ENCODE data around the gene SPART. TPM values are rescaled to one million over a fixed set of nuclear protein-coding genes. Genes with fewer than 3 reads are reported as not detected.
"Not testable (repeated sequence)": the region's sequence is repeated elsewhere in the genome, so short reads cannot be mapped to it uniquely, and the experiment has no call there.

Gene SPART
- total RNA-seq, 1 donor from 2014 or later = 101 TPM

DNA sequence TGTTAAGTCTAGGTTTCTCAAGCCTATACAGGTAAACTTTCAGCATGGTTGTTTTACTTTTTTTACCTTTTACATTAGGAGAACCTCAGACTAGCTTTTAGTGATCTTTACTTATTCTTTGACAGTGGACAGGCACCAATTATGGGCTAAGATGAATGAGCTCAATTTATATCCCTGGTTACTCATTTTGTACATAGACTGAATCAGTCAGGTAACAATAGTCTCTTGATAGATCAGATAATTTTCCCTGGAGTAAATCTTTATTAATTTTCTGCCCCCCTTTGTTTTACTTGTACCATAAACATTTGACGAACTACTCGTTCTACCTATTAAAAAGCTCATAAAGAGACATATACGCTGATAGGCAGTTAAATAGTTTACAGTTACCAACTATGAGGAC is 22.8 kb downstream of the SPART start:
- DNase-seq (ENCODE audit: low spot score) = no peak

DNA sequence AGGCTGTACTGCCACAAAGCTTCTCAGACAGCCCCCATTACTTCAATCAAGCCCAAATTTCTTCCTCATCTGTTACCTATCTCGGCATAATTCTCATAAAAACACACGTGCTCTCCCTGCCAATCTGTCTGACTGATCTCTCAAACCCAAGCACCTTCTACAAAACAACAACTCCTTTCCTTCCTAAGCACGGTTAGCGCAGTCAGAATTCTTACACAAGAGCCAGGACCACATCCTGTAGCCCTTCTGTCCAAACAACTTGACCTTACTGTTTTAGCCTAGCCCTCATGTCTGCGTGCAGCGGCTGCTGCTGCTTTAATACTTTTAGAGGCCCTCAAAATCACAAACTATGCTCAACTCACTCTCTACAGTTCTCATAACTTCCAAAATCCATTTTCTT is 26.4 kb downstream of the SPART start:
- DNase-seq (ENCODE audit: low spot score) = not testable (repeated sequence)

DNA sequence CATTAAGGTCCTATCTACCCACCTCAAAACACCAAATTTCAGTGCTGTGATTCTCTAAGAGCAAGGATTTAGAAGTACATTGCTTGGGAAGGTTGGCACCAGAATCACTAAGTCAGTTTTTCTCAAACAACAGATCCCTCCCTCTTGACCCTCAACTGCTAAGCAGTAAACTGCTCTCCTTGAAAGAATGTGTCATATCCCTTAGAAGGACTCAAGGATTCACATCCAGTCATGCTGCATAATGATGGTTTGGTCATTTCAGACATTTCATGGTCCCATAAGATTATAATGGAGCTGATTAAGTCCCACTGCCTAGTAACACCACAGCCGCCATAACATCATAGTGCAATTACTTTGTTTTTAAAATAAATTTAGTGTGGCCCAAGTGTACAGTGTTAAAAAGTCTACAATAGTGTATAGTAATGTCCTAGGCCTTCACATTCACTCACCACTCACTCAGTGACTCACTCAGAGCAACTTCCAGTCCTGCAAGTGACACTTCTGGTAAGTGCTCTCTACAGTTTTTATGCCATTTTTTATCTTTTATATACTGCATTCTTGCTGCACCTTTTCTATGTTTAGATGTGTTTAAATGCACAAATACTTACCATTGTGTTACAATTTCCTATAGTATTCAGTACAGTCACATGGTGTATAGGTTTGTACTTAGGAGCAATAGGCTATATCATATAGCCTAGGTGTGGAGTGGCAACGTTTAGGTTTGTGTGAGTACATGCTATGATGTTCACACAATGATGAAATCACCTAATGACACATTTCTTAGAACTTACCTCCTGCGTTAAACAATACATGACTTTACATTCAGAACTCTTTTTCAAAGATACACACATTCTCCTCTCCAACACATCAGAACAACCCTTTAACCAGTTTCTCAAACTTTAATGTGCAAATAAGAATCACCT is 32.9 kb downstream of the SPART start:
- no peak for DNase-seq (ENCODE audit: low spot score)

DNA sequence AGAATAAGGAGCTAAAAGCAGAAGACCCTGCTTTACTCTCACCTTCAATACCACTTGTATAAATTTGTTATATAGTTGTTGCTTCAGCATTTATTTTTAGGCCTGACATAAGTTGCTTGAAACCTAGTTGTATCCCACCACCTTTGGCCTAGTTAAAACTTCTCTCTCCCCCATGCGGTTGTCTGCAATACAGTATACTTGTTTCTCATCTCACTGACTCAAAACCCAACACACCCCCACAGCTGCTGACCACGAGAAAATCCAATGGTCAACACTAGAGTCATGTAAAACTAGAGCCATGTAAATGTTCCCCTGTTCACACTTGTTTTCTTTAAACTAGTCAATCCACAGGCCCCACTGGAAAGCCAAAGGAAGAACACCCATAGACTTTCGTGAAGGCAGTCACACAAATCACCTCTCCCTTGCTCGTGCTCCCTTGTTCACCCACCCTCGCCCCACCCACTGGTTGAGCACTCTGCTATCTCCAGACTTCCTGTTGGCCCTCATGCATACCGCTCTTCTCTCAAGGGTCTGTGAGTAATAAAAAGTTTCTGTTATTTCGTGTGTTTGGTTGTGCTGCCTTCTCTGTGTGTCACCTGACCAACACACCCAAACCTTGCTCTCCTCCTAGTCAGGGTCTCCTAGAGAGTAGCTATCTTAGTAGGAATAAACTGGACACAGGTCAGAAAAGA is 35.6 kb downstream of the SPART start:
- no peak for DNase-seq (ENCODE audit: low spot score)

DNA sequence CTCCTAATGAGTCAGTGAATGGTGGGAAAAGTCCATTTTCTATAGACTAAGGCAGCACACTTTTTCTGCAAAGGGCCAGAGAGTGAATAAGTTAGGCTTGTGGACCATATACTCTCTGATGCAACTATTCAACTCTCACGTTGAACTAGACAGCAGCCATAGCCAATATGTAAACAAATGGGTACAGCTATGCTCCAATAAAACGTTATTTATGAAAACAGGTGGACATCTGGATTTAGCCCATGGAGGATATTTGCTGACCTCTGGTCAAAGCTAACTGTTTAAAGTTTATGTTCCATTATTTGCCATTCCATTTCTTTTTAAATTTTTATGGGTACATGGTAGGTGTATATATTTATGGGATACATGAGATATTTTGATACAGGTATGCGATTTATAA is 43.9 kb downstream of the SPART start:
- no peak for DNase-seq (ENCODE audit: low spot score)

DNA sequence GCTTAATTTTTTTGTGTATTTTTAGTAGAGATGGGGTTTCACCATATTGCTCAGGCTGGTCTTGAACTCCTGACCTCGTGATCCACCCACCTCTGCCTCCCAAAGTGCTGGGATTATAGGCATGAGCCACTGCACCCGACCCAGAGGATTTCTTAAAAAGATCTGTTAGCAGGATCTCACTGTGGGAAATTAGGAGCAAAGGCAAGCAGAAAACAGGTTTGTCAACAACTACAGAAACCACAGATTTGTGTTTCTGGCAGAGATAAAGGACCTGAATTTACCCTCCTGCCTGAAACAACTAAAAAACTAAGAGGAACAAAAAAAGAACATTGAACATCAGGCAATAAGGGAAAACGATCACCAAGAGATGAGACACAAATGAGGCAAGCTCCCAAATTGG is 46.7 kb downstream of the SPART start:
- not testable (repeated sequence) for DNase-seq (ENCODE audit: low spot score)

DNA sequence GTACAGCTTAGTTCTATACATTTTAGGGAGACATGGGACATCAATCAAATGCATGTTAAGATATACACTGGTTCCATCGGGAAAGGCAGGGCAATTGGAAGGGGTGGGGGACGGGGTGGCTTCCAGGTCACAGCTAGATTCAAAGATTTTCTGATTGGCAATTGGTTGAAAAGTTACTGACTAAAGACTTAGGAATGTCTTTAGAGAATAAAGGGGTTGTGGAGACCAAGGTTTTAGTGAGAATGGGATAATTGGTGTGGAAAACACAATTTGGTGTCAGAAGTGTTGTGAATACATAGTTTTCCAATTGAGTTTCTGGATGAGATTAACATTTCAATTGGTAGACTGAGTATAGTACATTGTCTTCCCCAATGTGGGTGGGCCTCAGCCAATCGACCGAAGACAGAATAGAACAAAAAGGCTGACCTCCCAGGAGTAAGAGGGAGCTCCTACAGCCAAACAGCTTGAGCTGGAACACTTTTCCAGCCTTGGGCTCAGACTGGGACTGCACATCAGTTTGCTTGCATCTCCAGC is 47.6 kb downstream of the SPART start:
- DNase-seq (ENCODE audit: low spot score) = no peak

DNA sequence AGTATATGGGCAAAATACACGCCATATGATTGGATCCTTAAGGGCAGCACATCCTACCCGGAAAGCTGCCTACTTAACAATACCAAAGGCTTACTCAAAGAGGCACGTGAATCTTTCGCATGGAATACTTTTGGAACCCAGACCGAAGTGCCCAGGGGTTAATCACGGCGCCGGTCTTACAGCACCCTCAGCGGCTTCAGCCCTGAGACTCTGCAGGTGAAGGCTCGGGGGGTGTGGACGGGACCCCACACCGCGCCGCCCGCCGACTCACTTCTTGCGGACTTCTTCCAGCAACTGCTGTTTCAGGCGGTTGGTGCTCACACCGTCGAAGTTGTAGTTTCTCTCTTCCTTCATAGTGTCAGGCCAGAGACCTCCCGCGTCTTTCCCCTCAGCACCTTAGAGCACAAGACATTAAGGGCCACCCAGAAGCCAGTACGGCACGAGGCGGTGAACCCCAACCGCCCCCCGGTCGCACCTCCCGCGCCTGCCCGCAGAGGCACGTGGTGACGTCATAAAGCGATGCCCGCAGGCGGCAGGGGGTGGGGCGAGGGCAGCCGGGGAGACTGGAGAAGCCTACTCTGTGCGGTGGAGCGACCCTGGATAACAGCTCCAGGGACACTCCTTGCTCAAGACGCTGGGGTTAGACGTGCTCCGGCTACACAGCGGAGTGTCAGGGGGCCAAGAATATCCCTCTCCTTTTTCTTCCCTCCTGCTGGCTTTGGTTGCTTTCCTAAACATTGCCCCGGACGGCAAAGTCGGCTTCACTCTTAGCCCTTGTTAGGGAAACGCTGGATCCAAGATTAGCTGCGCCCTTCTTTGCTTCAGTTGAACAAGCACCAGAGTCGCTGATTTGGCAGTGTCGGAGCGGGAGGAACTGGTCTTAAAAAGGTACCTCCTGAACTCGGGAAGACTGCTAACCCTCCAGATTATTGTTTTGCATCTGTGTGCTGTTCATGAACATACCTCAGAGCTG is 48.5 kb downstream of the SPART start, which contains the start of gene CCDC169:
TSS of gene CCDC169 (minus strand) at position 449 of the 973 bp plus-strand sequence. CDS start at position 354, 95 bp downstream.
- no peak for DNase-seq (ENCODE audit: low spot score)

DNA sequence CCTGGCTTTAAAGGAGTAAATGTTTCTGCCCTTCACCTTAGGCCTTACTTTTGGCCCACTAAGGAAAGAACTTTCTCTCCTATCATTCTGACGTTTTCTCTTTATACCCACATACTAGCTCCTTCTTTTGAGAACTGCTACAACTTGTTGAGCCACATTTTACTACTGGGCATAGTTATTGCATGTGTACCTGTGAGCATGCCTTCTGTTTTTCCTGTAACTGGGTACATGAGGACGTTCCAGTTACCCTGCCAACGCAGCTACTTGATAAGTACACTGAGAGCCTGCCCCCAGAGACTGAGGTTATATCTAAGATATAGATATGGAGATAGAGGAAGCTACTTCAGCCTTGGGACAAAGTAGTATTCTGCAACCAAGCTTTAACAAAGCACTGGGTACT is 52.1 kb downstream of the SPART start:
- no peak for DNase-seq (ENCODE audit: low spot score)

DNA sequence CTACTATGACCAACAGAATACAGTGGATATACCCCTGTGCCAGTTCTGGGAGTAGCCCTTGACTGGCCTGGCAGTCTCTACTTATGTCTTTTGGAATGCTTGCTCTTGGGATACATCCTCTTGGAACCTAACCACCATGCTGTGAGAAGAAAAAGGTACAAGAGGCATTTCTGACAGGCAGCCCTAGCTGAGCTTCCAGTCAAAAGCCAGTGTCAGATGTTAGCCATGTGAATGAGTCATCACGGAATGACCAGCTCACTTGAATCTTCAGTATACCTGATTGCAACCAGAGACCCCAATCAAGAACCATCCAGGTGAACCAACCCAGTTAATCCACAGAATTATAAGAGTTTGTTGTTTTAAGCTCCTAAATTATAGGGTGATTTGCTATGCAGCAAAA is 52.7 kb downstream of the SPART start:
- DNase-seq (ENCODE audit: low spot score) = no peak

DNA sequence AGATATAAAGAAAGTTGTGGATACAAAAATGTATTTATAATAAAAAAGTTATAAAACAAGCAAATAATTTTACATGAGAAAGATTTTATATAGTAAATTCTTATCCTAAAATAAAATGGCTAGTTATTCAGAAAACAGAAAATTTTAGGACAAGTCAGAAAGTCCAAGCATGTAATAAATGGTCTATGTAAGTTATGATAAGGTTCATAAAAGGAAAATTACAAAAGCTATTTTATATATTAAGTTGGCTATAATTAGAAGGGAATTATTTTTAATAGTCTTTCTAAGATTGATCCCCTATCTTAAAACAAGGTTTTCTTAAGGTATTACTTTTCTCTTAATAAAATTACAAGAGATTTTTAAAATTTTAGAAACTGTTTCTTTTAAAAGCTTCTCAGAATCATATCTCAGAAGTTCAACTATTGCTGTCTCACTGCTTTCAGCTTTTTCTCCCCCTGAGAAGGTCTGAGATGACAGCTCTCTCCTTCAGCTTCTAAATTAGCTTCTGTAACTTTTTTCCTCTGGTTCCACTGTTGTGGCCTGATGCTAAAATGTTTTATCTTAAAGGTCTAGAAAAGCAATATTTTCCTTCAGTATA is 57.3 kb downstream of the SPART start:
- no peak for DNase-seq (ENCODE audit: low spot score)

DNA sequence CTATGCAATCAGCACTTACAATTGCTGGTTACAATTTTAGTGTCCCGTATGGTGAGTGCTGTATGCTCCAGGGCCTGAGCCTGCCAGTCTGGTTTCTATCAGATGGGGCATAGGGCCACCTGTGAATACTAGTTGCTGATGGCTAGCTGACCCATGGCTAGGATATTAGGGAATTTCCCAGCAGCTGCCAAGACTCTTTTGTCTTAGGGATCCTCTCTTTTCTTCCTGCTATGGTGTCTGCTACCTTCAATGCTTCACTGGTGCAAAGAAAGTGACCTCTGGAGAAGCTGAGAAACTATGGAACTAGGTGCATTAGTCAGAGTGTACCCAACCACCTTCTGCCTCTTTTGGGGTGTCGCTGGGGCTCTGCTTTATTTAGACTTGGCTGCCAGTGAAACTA is 60.2 kb downstream of the SPART start:
- no peak for DNase-seq (ENCODE audit: low spot score)

DNA sequence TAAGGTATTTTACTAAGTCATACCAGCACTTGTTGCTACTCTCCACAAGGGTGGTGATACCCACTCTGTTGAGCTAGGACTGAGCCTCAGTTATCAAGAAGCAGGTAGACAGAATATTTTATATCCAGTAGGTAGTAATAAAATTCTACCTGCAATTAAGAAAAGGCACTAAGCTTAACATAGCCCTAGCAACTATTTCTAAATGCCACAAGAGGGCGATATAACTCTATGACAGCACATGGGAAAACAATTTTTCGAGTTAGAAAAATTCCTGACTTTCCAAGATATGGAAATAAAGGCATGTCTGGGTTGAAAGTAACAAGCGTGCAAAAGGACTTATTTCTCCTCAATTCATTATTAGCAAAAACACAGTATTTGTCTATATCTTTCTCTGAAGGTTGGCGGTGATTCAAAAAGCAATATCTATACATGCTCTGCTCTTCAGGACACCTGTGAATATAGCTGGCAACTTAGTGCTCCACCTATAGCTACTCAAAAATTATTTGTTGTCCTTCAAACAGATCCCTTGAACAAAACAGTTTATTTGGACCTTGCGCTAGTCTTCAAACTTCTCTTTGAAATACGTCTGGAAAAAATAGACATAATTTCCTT is 63.3 kb downstream of the SPART start:
- no peak for DNase-seq (ENCODE audit: low spot score)

DNA sequence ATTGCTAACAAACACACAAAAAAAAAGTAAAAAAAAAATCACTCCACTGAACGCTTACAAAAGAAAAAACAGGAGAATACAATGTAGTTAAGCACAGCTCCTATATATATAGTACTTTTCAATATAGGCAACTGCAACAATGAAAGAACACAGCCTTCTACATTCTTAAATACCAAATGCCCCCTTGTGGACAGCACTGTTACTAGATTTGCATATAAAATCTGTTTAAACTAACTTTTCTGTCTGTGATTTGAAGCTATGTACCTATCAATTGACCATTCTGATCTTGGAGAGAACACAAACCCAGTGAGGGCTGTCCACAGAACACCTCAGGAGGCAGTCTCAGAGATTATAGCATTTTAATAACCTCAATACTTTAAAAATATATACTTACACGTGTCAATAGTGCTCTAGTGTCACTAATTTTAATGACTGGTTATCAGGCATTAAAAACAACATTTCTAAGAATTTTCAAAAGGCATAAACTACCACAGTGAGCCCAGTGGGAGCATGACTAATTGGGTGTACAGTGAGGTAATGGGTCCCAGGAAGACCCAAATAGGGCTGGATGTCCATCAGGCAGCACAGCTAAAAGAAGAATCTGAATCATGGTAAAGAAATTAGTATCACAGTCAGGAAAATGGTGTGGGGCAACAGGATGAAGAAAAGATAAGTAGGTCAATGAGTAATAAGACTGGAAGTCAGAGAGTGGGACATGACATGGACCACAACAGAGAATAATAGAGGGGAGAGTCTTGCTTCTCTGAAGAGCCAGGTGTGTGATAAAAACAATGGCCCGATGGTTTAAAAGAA is 70.8 kb downstream of the SPART start:
- no peak for DNase-seq (ENCODE audit: low spot score)

DNA sequence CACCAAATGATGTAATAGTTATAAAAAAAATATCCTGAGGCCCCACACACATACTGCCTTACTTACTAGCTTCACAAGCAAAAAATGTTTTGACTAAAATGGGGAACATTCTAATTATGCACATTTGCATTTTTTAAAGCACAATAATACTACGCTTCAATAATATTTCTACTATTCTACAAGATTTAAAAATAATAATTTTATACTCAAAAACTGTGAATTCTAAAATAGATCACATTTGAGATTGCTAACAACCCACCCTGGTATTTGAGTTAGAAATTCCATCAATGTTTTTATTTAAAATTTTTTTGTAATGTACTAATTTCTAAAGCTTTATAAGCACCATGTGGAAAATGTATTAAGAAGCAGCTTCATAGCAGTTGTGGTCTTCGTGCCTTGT is 72.8 kb downstream of the SPART start:
- no peak for DNase-seq (ENCODE audit: low spot score)

DNA sequence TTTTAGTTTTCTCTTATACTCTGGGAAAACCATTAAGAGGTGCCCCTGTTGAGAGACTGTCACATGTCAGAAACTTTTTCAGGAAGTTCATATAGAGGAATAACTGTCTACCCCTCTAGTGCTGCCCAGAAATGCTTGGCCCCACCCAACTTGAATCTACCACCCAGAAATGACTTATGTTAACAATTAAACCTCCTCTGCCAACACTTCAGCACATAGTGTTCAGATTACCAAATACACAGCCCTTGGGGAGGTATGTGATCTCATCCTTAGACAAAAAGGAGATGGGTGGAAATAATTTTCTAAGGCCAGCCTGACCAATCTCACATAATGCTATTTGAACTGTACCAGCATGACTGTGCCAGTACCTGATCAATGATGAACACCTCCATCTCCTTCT is 84.2 kb downstream of the SPART start:
- DNase-seq (ENCODE audit: low spot score) = no peak

DNA sequence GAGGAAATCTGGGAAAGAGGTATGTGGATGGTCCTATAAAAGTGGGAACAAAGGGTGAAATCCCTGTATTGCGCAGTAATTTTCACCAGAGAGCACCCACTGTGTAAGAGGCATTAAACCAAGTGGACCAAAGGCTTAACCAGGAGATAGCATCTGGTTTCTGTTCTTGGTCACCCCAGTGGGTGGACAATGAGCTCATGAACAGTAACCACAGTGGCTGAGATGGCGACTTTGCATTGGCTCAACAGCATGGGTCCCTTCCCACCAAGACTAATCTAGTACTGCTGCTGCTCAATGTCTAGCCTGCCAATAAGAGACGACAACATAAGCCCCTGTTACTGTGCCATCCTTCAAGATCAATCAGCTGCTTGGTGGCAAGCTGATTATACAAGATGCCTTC is 85.2 kb downstream of the SPART start:
- DNase-seq (ENCODE audit: low spot score) = no peak

DNA sequence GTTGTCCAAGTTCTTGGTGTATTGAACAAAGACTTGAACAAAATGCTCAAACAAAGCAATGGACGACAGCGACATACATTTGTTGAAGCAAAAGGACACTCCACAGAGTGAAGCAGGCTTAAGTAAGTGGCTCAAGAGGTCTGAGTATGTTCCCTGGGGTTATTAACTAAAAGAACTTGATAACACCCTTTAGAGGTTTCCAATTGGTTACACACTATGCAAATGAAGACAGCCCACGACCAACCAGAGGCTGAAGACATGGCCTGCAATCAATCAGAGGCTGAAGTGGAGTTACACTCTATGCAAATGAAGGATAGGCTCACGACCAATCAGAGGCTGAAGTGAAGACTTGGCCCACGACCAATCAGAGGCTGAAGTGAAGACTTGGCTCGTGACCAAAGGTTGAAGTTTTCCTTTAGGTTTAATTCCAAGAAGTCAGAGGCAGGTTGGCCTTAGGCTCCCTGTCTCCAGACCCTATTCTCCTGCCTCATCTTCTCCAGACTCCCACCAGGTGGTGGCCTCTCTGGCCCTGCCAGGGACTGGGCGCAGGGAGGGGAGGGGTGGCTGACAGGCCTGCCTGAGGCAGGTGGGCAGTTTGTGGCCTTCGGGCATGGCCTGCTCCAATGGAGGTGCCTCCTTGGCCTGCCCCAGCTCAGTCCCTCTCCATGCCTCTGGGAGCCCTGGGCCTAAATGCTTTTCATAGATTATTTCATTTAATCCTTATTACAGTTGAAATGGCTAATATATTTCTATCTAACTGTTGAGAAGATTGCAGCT is 86.6 kb downstream of the SPART start:
- DNase-seq (ENCODE audit: low spot score) = no peak

DNA sequence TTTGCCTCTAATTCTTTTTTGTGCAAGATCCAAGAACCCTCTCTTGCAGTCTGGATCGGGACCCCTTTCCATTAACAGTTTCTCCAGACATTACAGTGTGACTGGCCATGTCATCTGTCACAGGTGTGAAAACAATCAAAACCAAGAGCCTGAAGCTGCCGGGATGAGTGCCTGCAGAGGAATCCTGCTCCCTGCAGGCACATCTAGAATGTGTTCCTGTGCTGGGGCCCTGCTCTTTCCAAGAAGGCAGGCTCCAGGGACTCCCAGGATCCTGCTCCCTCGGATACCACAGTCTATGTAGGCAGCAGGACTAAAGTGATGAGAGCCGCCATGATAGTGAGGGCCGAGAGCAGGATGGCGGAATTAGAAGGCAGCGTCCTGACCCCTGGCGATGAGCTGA is 87.4 kb downstream of the SPART start:
- DNase-seq (ENCODE audit: low spot score) = no peak

All from mesenteric fat pad (tissue), 1 donor.